MCF 10A (cell line): ENCODE results near the gene MLYCD. TPM values are rescaled to one million over a fixed set of nuclear protein-coding genes. Genes with fewer than 3 reads are reported as not detected.

ENCODE experiments used
- BruUV-seq: library from RNA; stranded (reverse); fragments of 400-500 nt; replicated peaks from 2 replicates; lab custom pipeline; 2021; lab: Mats Ljungman, UMichigan
- CTCF ChIA-PET: fragments of 300-600 bp; sonication (Branson Sonifier 250); formaldehyde crosslinking; extraction: SDS; loops from one replicate; lab custom pipeline; 2021; ENCODE audit warnings: antibody characterized with exemption, inconsistent platforms; lab: Yijun Ruan, JAX
- POLR2A ChIA-PET: fragments of 300-600, 350-650 bp; sonication (Branson Sonifier 250); formaldehyde crosslinking; extraction: SDS; loops from one replicate; lab custom pipeline; 2020; ENCODE audit warnings: antibody characterized with exemption, inconsistent platforms; lab: Yijun Ruan, JAX
- DNase-seq: peaks from one replicate; pipeline ENCODE4 v3.0.0-alpha.2; 2018; ENCODE audit not compliant: unreplicated experiment
- H3K27ac Mint-ChIP-seq: one replicate; pipeline ENCODE4 v1.8.0; 2022; ENCODE audit warnings: mild to moderate bottlenecking, low read depth, mixed read lengths; ENCODE audit not compliant: unreplicated experiment
- H3K27me3 Mint-ChIP-seq: one replicate; pipeline ENCODE4 v1.8.0; 2022; ENCODE audit warnings: mixed read lengths; ENCODE audit not compliant: insufficient read depth, unreplicated experiment
- H3K36me3 Mint-ChIP-seq: one replicate; pipeline ENCODE4 v1.8.0; 2022; ENCODE audit warnings: mild to moderate bottlenecking, moderate library complexity, mixed read lengths; ENCODE audit not compliant: insufficient read depth, unreplicated experiment
- H3K4me1 Mint-ChIP-seq: one replicate; pipeline ENCODE4 v1.8.0; 2022; ENCODE audit warnings: mixed read lengths; ENCODE audit not compliant: insufficient read depth, unreplicated experiment
- H3K4me3 Mint-ChIP-seq: one replicate; pipeline ENCODE4 v1.8.0; 2022; ENCODE audit warnings: mild to moderate bottlenecking, moderate library complexity, mixed read lengths; ENCODE audit not compliant: unreplicated experiment
- H3K9me3 Mint-ChIP-seq: one replicate; pipeline ENCODE4 v1.8.0; 2022; ENCODE audit warnings: mixed read lengths; ENCODE audit not compliant: unreplicated experiment
- intact Hi-C: fragments of 100-400 bp; cut with micrococcal nuclease; formaldehyde crosslinking; loops from 2 replicates; pipeline ENCODE4 v1.14.1; 2022
- total RNA-seq: library from RNA; stranded (reverse); gene quantifications from 2 replicates; pipeline ENCODE4 v1.2.3, GENCODE V29; 2022
- TF ChIP-seq, protein P1 (sequence below): fragments of 200-600 bp; IDR thresholded peaks from one replicate; pipeline ENCODE4 v1.8.0; 2022; ENCODE audit warnings: antibody characterized with exemption, mild to moderate bottlenecking; ENCODE audit not compliant: unreplicated experiment

Gene MLYCD
- total RNA-seq, 1 experiment from 2014 or later: 2.5 TPM

DNA sequence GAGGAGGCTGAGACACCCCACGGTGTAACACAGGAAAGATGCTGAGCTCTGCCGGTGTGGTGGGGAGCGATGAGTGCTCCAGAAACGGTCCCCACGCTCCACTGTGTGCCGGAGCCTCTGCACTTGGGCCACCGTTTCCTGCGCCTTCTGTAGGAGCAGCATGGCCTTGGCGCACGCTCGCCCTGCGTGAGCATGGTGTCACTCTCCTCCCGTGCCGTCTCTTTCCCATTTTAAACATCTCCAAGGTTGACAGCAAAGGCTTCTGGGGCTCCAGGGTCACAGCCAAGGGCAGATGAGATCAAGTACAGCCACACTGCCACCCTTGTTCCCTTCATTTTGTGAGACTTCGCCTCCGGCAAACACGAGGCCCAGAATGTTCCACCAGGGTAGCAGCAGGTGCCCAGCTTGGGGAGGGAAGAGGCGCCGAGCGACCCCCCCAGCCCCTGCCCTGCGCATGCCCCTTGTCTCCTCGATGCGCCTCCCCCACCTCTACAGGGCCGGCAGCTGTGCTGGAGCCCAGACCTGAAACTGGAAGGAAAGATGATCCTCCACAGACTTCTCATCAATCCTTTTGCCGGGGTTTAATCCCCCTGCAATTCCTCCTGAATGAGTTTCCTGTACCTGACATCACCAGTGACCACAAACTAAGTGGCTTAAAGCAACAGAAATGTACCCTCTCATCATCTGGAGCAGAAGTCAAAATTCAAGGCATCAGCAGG lies 34.2 kb downstream of the MLYCD start:
- peaks cover 16% of the 10 kb centered on the region for H3K27me3 Mint-ChIP-seq
- BruUV-seq: no TSS peak
- no peak overlapping the region for H3K27ac Mint-ChIP-seq
- ChIA-PET POLR2A (no interaction called here), CTCF (interaction anchor here (0.6 to 1.3 kb wide), 3 partner anchors 20 to 118 kb away, joined by 3 to 4 read pairs (median 3); no protein-coding TSS in a partner anchor)
- no peaks in the 10 kb centered on the region for H3K9me3 Mint-ChIP-seq
- H3K36me3 Mint-ChIP-seq: no peaks in the 10 kb centered on the region
- intact Hi-C loops: no loop called here
- DNase-seq: no peak
- no peak overlapping the region for H3K4me3 Mint-ChIP-seq
- TF ChIP-seq, protein P1, sequence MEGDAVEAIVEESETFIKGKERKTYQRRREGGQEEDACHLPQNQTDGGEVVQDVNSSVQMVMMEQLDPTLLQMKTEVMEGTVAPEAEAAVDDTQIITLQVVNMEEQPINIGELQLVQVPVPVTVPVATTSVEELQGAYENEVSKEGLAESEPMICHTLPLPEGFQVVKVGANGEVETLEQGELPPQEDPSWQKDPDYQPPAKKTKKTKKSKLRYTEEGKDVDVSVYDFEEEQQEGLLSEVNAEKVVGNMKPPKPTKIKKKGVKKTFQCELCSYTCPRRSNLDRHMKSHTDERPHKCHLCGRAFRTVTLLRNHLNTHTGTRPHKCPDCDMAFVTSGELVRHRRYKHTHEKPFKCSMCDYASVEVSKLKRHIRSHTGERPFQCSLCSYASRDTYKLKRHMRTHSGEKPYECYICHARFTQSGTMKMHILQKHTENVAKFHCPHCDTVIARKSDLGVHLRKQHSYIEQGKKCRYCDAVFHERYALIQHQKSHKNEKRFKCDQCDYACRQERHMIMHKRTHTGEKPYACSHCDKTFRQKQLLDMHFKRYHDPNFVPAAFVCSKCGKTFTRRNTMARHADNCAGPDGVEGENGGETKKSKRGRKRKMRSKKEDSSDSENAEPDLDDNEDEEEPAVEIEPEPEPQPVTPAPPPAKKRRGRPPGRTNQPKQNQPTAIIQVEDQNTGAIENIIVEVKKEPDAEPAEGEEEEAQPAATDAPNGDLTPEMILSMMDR: no peak
- H3K4me1 Mint-ChIP-seq: no peaks in the 10 kb centered on the region

DNA sequence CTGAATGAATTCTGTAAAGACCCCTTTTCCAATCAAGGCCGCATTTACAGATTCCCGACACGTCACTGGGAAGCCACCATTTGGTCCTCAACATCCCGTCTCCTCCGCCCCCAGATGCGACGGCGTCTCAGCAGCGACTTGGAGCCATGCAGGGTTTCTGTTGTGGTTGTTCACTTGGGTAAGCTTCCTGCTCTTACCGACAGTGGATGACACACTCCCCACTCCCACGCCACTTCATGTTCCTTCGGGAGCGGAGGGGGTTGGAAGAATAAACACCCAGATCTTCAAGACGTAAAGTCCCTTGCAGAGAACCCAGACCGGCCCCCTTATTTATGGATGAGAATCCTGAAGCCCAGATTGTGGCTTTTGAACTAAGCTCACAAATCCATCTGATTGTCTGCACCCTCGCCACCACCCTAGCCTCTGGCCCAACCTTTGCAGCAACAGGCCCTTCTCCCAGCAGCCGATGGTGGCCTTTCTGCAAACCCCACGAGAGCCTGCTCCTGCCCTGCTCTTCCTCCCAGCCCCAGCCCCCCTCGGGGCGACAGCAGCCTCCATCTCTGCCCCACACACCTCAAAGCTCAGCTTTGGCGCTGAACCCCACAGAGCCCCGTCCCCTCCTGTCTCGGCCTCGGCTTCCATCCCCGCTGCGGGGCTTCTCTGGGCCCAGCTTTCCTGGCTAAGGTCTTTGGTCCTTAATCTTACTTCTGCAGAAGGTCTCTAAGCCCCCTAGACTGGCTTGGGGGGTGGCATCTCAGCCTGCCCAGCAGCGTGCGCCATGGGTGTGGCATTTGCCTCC lies 35.2 kb downstream of the MLYCD start:
- intact Hi-C loops: no loop called here
- H3K4me1 Mint-ChIP-seq: no peaks in the 10 kb centered on the region
- peaks cover 16% of the 10 kb centered on the region for H3K27me3 Mint-ChIP-seq
- TF ChIP-seq, protein P1: no peak
- ChIA-PET POLR2A (interaction anchor here (0.6 kb wide), 1 partner anchor 59 kb away, joined by 3 read pairs; no protein-coding TSS in a partner anchor), CTCF (no interaction called here)
- no peak for DNase-seq
- H3K9me3 Mint-ChIP-seq: no peaks in the 10 kb centered on the region
- H3K4me3 Mint-ChIP-seq: no peak overlapping the region
- no peak overlapping the region for H3K27ac Mint-ChIP-seq
- no peaks in the 10 kb centered on the region for H3K36me3 Mint-ChIP-seq
- no TSS peak for BruUV-seq

DNA sequence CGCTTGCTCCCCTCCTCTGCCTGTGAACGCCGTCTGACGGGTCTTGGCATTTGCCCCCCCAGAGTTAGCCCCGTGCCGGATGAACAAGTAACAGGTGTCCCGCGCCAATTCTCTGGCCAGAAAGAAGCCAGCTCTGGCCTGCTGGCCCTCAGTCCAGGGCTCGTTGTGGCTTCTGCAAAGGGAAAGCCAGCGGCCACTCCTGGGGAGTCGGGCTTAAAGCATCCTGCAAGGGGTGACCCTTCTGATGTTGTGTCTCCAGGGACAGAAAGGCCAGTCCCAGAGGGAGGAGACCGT lies 35.7 kb downstream of the MLYCD start:
- Mint-ChIP-seq H3K36me3 (no peaks in the 10 kb centered on the region), H3K4me3 (no peak overlapping the region), H3K9me3 (no peaks in the 10 kb centered on the region), H3K4me1 (no peaks in the 10 kb centered on the region), H3K27me3 (peaks cover 16% of the 10 kb centered on the region), H3K27ac (no peak overlapping the region)
- no peak for DNase-seq
- ChIA-PET CTCF (interaction anchor here (1.0 to 3.9 kb wide), 2 partner anchors 8 to 21 kb away, joined by 3 to 21 read pairs; no protein-coding TSS in a partner anchor), POLR2A (no interaction called here)
- BruUV-seq: no TSS peak
- TF ChIP-seq, protein P1: no peak
- intact Hi-C loops: no loop called here
